Hematopoietic multipotent progenitor cell treated with erythropoietin and hydrocortisone succinate and interleukin-3 and kit ligand, for 6 days (in vitro differentiated cells): ENCODE results near the gene SEMA3D.

Source experiments
- DNase-seq: peaks from one replicate; pipeline ENCODE4 v3.0.0-alpha.2; 2015

Gene SEMA3D

DNA sequence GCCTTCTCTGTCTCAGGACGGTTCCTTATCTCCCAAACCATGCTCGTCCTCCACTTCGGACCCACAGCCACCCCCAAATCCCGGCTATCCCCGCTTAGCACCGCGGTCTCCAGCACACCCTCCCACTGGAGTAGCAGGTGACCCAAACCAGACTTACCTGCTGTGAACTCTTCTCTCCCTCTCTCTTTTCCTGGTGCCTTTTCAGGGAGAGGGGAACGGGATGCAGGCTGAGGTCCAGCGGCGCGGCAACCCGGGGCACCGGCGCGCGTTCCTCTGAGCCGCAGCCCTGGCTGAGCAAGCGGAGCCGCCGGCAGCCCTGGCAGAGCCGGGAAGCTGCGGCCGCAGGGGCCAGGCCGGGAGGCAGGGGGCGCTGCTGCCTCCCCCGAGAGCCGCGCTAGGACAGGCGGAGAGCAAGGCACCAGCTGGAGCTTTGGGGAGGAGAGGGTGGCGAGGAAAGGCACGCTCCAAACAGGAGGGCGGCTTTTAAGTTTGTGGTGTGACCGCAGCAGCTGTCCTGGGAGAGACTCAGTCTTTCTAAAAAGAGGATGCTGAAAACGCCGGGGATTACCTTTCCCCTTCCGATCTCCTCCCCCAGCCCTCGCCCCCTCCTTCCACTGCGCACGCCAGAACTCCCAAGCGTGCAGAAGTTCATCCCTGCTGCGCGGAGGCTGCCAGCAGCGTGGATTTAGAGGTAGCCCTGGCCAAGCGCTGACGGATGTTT, at the start of gene SEMA3D:
Gene SEMA3D, minus strand, starts transcription at position 536 of the 721 bp plus-strand sequence. CDS start 65,165 bp downstream, outside the sequence.
- DNase-seq: peak; percentile 67

DNA sequence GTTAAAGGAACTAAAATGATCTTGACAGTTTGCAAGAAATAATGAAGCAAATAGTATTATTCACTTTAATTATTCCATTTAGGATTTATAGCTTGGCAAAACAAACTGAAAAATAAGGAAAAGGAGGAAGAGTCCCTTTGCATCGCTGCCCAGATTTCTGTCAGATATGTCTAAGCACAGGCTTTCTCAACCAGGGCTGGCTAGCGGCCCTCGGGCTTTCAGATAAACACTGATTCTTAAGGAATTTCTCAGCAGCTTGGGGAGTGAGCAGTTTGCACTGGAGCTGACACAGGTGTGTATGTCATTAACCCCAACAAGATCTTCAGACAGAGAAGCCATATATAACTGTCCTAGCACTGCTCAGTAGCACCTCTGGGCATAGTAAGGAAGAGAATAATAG, 47.9 kb upstream of the SEMA3D start:
- no peak for DNase-seq

DNA sequence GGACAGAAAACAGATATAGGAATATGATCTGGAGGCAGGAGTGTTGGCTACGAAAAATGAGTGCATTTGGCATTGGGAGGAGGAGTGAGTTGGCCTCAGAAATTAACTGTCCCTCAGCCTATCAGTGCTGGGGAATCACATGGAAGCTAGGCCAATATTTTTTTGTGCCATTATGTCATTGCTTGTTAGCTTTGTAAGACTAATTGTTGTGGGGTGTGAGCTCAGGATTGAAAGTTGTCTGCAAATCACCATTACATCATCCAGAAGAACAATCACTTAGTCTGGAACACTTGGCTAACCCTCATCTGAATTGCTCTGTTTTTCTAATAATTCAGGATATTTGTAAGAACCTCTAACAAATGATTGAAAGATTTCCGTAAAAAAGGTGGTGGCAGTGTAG, 45.2 kb upstream of the SEMA3D start:
- DNase-seq: no peak

DNA sequence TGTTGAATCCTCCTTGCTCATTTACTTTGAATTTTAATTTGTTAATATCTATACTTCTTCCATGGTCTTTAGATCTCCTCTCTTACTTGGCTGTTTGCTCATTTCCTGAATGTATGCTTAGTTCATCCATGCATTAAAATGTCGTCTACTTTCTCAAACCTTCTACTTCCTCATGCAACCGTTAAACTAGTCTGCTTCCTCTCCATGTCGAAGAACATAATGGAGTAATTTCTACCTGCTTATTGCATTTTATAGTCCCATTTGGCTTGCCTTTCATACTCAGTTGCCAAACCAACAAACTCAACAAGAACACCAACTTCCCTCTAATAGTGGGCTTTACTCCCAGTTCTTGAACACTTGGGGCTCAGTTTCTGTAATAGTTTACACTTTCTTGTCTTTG, 43.8 kb upstream of the SEMA3D start:
- no peak for DNase-seq

DNA sequence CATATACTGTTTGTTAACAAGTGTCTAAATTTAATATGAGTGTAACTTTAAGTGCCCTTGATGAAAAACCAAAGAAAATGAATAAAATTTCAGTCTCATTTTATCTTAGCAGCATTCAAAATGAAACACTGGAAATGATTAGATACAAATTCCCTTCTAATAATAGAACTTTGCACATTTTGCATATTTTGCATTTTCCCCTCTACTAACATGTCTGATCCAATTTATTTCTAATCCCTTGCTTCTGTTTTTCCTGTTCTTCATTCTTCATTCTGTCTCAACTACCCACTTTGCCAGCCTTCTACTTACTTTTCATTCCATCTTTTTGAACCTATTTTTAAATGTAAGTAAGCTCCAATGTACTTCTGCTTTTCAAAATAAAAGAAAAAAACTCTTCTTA, 42.7 kb upstream of the SEMA3D start:
- no peak for DNase-seq

DNA sequence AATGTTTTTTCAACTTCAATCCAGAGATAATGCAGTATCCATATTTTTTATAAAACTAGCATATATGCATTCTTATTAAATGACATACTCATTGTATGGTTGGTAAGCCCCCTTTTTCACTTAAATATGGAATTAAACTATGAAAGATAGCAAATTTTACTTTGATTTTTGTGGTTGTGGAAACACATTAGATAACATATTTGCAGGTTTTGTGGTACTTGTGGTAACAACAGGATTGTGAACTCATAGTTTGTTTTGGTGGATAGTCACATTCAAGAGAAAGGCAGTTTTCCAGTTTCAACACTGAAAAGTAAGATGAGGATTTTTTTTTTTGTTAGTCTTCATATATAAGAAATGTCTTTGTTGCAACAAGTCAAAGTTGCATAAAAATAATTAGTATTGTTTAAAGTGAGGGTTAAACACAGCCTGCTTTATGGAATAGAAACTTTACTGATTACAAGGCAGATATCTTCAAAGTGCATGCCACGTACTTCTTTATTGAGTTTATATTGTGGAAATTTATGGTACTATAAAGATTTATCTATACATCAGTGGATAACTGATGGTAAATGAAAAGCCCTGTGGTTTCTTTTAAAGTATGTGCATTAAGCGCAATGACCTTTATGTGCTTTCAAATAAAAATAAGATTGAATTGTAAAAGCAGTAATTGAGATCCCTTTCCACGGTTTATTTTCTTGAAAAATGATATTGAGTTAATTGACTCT, 39.7 kb upstream of the SEMA3D start:
- DNase-seq: no peak

DNA sequence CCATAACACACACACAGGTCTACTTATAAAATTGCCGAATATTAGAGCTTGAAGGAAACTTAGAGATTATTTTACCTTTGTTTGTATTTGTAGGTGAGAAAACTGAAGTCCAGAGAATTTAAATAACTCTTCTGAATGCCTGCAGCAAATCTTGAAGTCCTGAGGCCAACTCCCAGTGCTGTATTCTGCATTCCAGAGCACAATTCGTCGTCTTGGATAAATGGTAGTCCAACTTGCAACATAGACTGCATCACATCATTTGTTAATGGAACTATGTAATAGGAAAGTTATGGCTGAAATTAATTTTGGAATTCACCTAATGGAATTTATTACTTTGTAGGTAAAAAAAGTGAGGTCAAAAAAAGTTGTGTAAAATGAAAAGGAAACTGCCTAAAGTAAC, 37.3 kb upstream of the SEMA3D start:
- DNase-seq: no peak

DNA sequence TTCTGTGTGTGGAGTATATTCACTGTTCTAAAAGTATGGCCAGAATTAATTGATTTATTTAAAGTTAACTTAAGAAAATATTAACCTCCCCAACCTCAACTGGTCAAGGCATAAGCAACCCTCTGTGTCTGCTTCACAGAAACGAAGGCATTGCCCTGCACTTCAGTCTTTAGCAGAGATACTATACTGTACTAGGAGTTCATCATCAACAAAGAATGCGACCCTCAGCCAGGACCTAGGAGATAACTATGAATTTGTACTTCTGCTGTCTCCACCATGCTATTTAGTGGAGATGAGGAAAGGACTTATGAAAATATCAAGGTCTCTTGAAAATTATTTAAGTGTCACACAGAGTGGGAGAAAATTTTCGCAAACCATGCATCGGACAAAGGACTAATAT, 35.7 kb upstream of the SEMA3D start:
- DNase-seq: no peak

DNA sequence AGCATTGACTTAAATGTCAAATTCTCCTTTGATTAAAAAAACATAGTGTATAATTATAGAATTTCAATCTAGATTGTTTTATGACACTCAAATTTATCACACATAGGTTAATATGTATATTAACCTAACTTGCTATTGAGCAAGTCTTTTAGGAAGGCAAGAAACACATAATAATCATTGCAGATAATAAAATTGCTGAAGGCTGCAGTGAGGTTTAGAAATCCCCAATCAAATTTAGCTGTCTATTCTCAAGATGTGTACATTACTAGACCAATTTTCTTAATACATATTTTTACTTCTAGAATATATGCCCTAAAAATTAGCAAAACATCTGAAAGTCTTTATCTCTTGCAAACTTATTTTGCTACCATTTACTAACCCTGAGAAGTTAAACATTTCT, 34.9 kb upstream of the SEMA3D start:
- DNase-seq: no peak

DNA sequence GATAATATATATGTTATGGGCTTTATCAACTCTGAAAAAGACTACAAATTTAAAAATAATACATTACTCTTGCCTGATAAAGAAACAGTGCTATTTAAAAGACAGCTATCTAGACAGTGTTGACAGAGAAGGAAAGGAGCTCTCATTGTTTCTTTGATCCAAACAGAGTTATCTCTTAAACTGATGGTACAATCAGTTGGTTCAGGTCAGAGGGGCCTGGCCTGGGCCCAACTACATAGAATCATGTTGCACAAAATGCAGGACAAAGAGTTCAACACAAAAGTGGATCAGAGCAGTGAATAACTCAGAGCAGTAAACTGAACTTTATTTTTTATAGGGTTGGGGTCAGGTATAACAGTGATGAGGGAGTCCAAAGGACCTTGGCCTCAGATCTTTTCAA, 33.8 kb upstream of the SEMA3D start:
- DNase-seq: no peak

DNA sequence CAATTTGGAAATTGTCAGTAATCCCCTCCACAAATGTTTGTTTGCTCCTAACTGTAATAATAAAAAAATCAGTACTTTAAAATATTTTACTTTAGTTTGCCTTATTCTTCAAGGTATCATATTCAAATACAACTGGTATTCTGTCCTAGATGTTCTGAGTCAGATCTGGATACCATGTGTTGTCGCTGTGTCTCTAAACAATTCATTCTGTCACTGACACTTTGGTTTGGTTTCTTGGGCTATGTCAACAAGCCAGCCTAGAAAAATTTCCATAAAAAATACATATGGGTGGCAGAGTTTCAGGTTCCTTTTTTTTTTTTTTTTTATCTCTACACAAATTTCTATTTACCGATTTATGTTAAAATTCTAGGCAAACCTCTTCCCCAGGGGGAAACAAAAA, 33.2 kb upstream of the SEMA3D start:
- no peak for DNase-seq

DNA sequence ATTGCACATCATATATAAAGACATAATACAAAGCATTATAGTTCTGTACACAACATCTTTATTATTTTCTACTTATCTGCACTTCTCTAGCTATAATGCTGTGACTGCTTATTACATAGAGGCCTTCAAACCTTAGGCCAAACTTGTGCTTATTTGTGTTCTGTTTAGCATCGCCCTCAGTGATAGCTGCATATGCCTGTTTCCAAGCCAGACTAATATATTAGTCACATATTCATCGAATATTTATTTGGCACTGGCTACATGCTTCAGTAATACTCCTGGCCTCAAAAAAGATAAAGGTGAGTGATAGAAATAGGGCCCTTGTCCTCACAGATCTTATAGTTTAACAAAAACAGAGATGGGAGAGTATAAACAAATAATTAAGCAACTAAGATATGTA, 30.2 kb upstream of the SEMA3D start:
- DNase-seq: no peak

DNA sequence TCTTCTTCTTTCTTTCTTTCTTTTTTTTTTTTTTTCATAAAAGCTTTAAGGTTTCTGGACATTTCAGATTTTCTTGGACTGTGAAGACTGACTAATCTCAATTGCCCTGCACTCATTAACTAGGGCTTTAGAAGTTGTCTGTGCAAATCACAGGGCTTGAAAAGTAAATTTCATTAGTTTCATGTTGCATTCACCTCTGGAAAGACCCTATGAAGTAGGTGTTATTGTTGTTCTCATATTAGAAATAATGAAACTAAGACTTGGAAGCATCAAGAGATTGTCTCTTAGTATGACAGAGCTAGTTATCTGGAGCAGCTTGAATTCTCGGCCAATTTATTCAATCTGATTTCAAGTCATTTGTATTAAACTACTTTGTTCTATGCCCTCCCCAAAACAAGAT, 28.2 kb upstream of the SEMA3D start:
- no peak for DNase-seq

DNA sequence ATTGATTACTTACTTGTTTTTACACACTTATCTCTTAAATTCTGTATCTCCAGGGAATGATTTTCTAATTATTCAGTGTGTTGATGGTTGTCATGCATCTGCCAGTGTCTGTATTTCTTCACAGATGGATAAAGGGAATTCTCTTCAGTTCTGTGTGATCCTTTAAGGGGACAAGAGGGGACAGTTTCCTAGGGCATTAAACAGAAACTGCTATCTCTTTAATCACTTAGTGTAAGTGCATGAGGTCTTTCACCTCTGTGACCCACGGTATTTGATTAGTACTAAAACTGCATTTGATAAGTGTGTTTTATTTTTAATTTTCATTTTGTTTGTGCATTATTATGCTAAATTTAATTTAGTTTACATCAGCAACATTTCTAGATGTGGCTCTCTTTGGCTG, 26.6 kb upstream of the SEMA3D start:
- no peak for DNase-seq

DNA sequence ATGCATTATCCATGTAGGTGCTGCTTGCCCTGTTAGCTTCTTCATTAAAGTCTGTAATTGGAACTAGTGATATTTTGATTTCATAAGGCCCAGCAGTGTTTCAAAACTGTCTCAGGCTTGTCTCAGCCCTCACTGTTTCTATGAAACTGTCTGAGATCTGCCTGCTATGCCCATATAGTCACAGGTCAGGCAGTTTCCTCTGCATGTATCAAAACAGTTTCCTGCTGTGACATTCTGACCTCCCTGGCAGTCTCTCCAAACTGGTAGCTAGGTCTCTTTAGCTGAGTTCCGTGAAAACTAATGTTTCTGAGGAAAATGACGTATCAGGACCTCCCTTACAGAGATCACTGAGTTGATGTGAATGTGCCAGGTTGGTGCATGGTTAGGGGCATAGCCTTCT, 18.9 kb upstream of the SEMA3D start:
- no peak for DNase-seq

DNA sequence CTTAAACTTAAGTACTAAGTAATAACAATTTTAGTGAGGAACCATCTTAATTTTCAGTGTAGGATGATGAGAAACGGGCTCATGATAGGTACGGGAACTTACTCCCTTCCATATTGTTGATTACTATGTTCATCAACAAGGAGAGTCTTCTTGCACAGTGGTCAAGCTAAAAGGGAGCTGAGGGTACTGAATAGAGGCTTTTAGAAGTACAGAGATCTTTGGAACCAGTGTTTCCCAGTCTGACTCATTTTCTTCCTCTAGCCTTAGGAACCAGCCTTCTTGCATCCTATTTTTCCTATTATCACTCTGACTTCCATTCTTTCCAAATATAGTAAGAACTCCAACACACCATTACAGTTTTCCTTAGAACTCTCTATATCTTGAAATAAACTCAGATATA, 17.6 kb upstream of the SEMA3D start:
- no peak for DNase-seq

DNA sequence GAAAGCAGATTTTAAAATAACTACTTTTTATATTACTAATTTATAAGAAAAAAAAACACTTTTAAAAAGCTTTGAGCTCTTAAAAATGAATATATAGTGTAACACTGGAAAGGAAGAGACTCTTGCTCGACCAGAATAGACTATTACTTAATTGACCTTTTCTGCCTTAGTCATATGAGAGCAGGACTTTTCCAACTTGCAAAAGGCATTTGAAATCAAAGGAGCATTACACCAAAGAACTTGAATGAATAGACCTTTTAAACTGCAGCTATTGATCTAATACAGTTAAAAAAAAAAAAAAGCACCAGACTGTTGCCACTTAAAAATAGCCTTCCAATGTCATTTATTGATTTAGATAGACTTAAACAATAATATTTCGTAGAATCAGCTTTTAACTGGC, 17.2 kb upstream of the SEMA3D start:
- DNase-seq: no peak

DNA sequence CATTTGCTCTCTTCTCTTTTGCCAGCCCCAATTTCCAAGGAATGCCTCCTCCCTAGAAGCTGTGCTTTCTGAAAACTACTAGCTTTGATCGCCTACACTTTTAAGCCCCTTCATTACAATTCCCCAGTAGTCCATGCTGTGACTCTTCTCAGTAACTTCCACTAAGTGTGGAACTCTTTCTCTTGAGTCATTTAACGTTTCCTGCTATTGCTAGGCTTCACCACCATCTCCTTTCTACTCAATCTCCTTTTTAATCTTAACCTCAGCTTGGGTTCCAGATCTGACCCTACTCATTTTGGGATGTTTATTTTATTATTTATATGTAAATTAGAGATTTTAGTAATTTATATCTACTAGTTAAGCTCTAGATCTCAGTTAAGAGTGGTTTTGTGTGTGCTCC, 14.4 kb upstream of the SEMA3D start:
- no peak for DNase-seq

DNA sequence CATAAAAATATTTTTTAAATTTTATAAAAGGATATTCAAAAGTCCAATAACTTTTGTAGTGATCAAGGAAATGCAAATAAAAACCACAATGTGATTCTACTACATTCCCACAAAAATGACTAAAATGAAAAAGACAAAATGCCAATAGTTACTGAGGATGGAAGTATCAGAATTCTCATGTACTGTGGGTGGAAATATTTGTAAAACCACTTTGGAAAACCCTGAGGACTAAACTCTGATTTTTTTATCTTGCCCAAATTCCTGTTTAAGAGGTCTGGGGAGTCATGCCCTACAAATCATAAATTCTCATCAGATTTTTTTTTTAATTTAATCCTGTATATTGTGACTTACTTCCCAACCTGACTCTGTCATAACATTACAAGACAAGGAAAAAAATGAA, 9.8 kb upstream of the SEMA3D start:
- no peak for DNase-seq

DNA sequence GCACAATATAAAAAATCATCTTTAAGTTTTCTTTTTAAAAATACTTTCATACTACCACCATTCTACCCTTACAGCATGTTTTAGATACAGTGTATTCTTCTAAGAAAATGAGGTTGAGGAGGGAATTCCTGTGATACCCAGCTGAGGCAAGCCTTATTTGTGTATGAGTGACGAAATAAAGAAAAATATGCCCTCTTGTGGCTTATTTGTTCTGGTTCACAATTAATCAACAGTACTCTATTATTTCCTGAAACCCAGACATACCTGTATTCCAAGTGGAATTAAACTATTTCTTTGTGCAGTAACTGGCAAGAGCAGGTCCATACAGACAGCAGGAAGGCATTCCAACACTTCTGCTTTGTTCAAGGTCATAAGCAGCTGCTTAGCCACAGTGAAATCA, 4.5 kb upstream of the SEMA3D start:
- peak; percentile 19 for DNase-seq

DNA sequence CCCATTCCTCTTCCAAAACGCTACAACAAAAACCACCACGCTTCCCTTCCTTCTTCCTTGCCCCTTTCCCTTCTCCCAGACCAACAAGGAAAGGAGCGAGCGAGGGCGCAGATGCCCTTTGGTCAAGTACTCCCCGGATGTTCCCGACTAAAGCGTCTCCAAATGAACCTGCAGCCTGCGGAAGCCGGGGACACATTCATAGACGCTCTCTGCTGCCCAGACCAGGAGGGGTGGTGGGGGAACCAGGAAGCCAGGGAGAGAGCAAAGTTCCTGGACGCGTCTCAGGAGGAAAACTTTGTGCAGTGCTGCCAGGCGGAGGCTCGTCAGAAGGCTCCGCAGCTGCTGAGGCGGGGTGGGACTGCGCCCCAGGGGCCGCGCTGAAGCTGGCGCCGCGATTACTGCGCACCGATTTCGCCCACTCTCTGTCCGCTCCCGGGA, 754 bp downstream of the SEMA3D start:
- DNase-seq: peak; percentile 6

DNA sequence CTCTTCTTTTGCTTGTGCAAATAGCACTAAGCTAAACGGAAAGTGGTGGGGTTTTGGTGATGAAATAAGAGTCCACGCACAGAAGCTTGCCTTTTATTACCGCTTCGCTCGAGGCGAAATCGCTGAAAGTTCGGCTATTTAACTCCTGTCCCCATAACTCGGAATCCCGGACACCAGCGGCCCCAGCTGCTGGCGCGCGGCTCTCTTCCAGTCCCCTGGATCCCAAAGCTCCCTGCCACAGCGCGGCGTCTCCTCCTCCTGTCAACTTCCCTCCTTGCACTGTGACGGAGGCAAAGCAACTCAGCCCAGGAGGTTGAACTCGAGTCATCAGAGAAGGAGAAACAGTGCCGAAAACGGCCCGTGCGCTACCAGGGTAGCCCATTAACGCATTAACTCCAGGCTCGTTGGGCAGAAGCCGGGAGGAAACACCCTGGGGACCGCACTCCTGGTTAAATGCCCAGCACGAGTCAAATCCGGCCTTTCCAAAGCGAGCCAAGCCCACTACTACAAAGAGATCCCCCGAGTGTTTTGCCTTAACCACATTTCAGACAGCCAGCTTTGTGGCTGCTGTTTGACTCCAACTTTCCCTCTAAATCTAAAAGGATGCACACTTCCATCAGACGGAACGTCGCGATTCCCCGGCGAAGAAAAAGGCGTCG, 1.3 kb downstream of the SEMA3D start:
- DNase-seq: peak; percentile 7

DNA sequence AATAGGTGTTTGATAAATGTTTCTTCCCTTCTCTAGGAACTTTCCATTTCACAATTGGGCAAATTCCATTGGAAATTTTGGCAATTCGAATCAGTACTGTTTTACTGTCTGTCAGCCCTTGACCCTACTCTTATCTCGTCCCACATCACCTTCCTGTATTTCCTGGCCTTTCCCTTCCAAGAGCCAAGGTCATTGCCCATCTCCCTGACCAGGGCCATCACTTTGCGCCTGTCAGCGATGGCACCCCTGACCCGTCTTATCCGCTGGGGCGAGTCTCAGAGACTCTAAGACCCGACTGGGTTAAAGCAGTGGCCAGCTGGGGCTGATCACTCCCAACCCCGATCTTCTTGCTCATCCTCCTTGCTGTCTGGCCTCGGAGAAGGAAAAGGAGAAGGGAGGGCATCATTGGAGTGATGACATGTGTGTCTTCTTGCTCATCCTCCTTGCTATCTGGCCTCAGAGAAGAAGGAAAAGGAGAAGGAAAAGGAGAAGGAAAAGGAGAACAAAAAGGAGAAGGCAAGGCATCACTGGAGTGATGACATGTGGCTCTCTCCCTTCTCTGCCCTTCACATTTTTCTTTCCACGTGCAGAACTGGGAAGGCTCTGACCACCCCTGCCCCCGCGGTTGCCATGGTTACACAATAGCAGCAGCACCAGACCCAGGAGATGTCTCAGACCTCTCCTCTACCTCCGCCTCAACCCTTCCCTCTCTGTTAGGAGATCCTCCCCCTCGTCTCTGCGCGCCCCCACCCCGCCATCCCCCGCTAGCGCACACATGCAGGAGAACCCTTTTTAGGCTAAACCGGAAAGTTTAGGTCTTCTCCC, 2.0 kb downstream of the SEMA3D start:
- no peak for DNase-seq
